Right ventricle myocardium superior (tissue), 1 donor: ENCODE results near the gene TP53RK. TPM values are rescaled to one million over a fixed set of nuclear protein-coding genes. Genes with fewer than 3 reads are reported as not detected.
A peak's percentile ranks its signal among the peaks of the same experiment; 100 is the strongest.
"Not testable (repeated sequence)": the region's sequence is repeated elsewhere in the genome, so short reads cannot be mapped to it uniquely, and the experiment has no call there.

ENCODE experiments used
- ATAC-seq: fragments of 200-7000 bp; cut with Tn5 transposase; one replicate; pipeline ENCODE4 v1.9.1; 2020; ENCODE audit warnings: mild to moderate bottlenecking; ENCODE audit not compliant: poor library complexity
- DNase-seq: peaks from one replicate; pipeline ENCODE4 v3.0.0-alpha.2; 2020
- intact Hi-C: fragments of 100-400 bp; cut with DNase I; formaldehyde crosslinking; loops from one replicate; pipeline ENCODE4 v1.11.2; 2022
- total RNA-seq: library from RNA; stranded (reverse); fragmentation: NEBNext Ultra II Directional; extraction: Animal tissue kit (Norgen Biotek cat#: 25700); gene quantifications from one replicate; pipeline ENCODE4 v1.2.1, GENCODE V29; 2021
- donor health status: DM: no; HTN: yes; CAD: no; lungs with severe emphysema.

The TP53RK gene
- total RNA-seq, 1 donor from 2014 or later: 5.0 TPM

DNA sequence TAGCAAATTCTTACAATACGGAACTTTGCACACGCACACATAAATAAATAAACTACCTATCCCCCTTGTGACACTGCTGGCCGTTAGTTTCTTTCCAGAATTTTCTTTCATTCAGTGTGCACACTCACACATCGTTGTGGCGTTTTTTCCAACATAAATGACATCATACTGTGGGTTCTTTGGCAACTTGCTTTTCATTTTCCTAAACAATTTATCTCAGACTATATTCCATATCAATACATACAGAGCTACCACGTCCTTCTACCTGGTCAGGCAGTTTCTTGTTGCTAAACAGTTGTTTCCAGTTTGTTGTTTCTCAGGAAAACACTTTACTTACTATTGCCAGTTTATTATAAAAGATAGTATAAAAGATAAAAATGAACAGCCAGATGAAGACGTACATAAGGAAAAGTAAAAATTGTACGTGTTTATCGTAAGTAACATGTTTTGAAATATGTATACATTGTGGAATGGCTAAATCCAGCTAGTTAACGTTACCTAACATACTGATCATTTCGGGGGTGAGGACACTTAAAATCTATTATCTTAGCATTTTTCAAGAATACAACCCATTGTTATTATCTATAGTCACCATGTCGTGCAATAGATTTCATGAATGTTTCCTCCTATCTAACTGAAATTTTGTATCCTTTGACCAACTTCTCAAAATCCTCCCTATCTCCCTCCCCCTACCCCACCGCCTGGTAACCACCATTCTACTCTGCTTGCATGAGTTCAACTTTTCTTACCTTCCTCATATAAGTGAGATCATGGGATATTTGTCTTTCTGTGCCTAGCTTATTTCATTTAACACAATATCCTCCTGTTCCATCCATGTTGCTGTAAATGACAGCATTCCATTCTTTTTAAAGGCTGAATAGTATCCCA, 1.2 kb upstream of the TP53RK start:
- ATAC-seq (no peak), DNase-seq (no peak)
- intact Hi-C loops: no loop called here

DNA sequence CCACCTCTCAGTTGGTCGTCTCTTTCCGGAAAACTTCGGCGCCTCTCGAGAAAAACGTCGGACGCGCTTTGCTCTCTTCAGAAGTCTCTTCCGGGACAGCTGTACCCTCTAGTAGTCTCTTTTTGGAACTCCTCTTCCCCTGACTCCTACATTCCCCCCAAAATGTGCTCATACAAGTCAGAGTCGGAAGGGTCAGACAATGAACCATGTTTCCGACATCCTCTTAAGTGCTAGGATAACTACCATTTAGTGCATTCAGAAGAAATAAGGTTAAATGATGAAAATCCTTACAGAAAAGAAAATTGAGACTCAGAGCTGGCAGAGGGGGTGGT, 476 bp upstream of the TP53RK start:
- ATAC-seq: no peak
- intact Hi-C loops: loop anchor here (10.0 kb wide), 1 partner anchor 135 kb away; the partner anchor contains the start of gene OCSTAMP

DNA sequence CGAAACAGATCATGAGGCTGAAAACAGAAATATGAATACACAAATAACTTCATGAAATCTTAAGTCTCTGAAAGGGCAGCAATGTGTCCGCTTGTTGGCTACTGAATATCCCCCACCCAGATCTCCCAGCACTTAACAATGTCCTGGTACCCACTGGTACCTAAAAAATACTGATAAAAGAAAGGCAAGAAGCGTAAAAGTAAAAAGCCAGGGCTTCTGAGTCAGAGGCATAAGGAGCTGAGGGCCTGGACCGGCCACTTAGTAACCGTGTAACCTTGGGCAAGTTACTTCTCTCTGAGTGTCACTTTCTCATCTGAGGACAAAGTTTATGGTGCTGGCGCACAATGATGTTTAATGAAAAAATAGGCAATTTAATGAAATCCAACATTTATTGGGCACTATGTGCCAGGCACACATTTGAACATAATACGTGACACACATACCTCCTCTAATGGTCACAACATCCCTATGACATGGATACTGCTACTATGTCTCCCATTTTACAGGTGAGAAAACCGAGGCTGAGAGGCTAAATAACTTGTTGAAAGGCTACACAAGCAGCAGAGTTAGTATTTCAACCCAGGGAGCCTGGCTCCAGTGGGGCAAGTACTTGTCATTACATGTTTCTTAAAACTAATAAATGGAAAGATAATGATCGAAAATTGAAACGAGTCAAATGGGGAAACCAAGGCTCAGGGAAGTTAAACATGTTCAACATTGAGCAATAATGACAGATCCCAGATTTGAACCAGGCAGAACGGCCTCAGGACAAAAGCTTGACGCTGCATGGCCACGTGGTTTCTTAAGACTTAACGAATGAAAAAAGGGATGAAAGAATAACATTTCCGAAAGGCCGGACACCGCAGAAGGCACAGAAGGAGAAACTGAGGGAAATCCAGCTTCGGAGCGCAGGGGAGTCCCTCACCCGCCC, 828 bp downstream of the TP53RK start:
- intact Hi-C loops: loop anchor here (10.0 kb wide), 1 partner anchor 134 kb away; the partner anchor contains the start of gene OCSTAMP
- DNase-seq (no peak), ATAC-seq (no peak)

More for the DNA sequence above, 476 bp upstream of the TP53RK start:
- no peak for DNase-seq

DNA sequence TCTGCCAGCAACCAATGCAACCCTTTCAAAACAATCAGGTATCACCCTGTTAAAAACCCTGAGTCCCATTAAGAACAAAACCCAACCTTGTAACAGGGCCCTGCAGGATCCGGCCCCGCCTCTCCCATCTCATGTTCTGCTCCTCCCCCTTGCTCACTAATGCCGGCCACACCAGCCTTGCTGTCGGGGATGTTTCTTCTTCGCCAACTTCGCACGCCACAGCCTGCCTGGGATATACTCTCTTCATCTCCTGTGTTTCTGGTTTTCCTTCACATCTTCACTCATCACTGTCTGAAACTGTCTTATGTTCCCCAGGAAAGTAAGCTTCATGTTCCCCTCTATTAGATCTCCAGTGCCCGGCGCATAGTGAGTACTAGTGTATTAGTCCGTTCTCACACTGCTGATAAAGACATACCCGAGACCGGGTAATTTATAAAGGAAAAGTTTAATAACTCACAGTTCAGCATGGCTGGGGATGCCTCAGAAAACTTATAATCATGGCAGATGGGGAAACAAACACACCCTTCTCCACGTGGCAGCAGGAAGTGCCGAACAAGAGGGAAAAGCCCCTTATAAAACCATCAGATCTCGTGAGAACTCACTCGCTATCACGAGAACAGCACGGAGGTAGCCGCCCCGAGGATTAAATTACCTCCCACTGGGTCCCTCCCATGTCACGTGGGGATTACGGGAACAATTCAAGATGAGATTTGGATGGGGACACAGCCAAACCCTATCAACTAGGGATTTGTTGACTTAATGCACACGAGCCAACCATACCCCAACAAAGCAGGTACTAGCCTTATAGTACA, 5.1 kb downstream of the TP53RK start:
- intact Hi-C loops: loop anchor here (10.0 kb wide), 1 partner anchor 129 kb away; the partner anchor contains the start of gene OCSTAMP
- DNase-seq: peak; percentile 70
- peak; percentile 74 for ATAC-seq

DNA sequence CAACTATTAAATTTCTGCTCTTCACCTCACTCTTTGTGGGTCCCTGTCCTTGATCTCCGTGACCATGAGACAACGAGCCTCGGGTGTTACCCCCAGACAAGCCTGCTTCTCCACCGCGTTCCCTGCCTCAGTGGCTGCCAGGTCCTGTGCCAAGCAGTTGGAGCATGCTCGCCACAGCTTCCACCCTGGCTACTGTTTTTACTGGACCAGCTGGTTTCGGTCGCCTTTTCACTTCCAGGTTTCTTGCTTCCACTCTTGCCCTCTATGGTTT, 5.6 kb downstream of the TP53RK start:
- ATAC-seq (peak; percentile 8), DNase-seq (no peak)
- intact Hi-C loops: loop anchor here (10.0 kb wide), 1 partner anchor 129 kb away; the partner anchor contains the start of gene OCSTAMP

DNA sequence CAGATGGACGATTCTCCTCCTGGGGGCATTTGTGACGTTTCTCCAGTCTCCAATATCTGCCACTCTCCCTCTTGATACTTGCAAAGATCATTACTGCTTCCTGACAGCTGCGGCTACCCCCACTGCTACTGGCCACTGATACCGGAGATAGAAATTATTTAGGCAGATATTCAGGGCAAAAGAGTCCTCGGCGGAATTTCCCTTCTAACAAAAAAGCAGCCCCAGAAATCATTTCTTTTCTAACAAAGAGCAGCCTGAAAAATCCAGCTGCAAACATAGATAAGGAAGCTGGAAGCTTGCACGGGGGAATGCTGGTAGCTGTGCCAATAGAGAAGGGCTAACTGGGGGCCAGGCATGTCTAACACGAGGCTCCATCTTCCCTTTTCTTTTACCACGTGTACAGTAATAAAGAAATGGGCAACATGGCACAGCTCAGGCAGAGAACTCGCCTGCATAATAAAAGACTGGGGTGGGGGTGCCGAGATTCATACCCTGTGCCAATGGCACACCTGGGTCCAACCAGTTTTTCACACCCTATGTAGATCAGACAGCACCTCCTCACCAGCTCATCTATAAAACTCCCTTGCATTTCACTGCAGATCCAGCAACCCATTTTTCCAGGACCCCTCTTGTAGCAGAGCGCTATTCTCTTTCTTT, 6.1 kb downstream of the TP53RK start:
- ATAC-seq (no peak), DNase-seq (no peak)
- intact Hi-C loops: loop anchor here (10.0 kb wide), 1 partner anchor 128 kb away; the partner anchor contains the start of gene OCSTAMP

DNA sequence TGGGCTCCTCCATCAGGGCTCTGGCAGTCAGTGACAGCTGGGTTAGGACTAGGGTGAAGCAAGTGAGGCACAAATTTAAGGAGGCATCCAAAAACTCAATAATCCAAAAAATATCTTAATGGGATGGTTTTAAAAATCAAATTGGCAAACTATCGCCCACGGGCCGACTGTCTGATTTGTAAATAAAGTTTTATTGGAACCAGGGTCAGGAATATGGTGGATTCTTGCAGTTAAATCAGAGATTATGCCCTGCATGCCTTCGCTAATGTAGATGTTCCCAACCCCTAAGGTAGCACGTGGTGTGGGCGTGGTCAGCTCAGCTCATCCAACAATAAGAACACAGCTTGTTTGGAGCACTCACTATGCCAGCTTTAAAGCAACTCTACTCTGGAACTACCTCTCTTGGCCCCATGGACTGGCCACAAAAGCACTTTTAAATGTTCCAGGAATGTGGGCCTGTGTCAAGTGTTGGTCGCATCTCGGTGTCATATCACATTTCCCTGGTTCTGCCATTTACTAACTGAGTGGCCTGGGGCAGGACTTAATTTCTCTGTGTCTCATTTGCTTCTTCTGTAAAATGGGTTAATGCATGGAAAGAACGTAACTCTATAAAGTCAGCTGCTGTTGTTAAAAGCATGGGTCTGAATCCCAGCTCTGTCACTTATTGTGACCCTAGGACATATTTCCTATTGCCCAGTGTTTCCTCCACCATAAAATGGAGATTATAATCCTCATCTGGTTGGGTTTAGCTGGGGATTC, 7.0 kb downstream of the TP53RK start:
- intact Hi-C loops: loop anchor here (10.0 kb wide), 1 partner anchor 127 kb away; the partner anchor contains the start of gene OCSTAMP
- DNase-seq (no peak), ATAC-seq (no peak)

DNA sequence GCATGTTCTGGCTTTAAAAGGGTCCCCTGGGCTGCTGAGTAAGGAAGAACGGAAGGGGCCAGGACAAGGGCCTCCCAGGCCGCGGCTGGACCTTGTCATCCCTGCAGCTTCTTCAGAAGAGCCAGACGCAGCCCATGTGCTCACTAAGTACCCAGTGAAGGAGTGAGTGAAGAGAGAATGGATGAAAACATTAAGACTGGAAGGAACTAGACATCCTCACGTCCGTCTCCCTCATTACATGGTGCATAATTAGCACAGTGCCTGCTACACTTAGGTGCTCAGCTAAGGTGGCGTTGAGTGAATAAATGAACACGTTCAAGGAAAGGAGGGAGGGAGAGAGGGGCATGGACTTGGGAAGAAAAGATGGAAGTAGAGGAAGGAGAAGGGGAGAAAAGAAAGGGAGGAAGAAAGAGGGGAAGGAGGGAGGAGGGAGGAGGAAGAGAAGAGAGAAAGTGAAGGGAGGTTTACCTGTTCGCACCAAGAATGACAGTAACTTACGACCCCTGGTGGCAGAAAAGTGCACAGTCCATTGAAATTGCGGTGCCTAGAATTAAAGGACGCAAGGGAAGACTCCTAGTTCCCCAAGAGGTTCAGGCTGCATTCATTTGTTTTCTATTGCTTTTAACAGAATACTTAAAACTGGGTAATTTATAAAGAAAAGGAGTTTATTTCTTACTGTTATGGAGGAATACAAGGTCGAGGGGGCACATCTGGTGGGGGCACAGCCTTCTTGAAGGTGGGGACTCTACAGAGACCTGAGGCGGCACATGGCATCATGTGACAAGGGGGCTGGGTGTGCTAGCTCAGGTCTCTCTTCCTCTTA, 8.0 kb downstream of the TP53RK start:
- DNase-seq: no peak
- ATAC-seq: peak; percentile 55

DNA sequence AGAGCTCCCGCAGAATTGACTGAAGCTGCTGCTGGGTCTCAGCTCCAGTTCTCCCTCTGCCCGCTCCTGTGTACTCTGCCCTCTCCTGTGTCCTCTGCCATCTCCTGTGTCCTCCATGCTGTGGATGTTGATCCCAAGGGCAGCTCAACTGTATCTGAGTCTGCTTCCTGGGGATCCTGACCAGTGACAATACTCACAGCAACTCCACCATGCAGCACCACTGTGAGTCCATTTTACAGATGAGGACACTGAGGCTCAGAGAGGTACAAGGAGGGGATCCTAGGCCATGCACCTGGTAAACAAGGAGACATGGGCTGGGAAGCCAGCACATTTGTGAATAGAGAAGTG, 8.6 kb downstream of the TP53RK start:
- intact Hi-C loops: loop anchor here (10.0 kb wide), 1 partner anchor 126 kb away; the partner anchor contains the start of gene OCSTAMP
- no peak for ATAC-seq
- DNase-seq: no peak

More for the DNA sequence above, 8.0 kb downstream of the TP53RK start:
- intact Hi-C loops: loop anchor here (10.0 kb wide), 1 partner anchor 126 kb away; the partner anchor contains the start of gene OCSTAMP

DNA sequence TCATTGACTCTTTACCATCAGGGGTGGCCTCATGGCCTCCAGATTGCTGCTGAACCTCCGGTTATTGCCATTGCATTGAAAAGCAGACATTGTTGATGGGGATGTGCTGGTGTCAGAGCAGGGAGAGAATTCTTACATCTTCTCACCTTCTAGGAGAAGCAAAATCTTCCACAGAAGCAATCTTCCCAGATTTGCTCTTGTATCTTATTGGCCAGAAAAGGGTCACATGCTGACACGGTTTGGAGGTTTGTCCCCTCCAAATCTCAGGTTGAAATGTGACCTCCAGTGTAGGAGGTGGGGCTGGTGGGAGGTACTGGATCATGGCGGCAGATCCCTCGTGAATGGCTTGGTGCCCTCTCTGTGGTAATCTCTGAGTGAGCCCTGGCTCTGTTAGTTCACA, 10.7 kb downstream of the TP53RK start:
- no peak for DNase-seq
- ATAC-seq: no peak
- intact Hi-C loops: no loop called here

DNA sequence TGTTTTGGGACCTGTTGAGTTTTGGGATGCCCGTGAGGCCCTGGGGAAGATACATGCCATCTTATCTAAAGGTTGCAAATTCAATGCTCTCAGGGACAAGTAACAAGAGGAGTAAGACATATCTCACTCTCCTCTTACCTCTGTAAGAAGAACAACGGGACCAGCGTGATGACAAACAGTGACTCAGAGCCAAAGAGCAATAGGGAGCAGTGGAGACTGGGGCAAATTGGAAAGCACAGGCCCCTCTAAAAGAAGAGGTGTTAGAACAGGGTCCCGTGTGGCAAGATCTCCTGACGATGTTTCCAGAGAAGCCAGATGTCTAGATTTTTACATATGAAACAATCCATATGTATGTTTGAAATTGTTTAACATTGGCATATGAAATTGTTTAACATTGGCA, 11.6 kb downstream of the TP53RK start:
- DNase-seq: no peak
- intact Hi-C loops: no loop called here
- ATAC-seq: no peak

DNA sequence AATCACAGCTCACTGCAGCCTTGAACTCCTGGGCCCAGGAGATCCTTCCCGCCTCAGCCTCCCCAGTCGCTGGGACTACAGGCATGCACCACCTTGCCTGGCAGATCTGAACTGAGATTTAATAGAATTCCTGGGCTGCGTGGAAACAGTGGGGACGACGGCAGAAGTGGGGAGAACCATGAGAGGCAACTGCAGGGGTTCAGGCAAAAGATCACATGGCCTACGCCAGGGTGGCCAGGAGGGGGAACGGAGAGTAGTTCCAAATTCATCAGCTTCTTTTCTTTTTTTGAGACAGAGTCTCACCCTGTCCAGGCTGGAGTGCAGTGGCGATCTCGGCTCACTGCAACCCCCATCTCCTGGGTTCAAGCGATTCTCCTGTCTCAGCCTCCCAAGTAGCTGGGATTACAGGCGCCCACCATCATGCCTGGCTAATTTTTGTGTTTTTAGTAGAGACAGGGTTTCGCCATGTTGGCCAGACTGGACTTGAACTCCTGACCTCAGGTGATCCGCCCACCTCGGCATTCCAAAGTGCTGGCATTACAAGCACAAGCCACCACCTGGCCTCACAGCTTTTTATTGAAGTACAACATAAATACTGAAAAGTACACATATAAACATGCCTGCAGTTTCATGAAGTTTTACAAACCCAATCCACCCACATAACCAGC, 12.5 kb downstream of the TP53RK start:
- ATAC-seq, DNase-seq, intact Hi-C loops: not testable (repeated sequence)

DNA sequence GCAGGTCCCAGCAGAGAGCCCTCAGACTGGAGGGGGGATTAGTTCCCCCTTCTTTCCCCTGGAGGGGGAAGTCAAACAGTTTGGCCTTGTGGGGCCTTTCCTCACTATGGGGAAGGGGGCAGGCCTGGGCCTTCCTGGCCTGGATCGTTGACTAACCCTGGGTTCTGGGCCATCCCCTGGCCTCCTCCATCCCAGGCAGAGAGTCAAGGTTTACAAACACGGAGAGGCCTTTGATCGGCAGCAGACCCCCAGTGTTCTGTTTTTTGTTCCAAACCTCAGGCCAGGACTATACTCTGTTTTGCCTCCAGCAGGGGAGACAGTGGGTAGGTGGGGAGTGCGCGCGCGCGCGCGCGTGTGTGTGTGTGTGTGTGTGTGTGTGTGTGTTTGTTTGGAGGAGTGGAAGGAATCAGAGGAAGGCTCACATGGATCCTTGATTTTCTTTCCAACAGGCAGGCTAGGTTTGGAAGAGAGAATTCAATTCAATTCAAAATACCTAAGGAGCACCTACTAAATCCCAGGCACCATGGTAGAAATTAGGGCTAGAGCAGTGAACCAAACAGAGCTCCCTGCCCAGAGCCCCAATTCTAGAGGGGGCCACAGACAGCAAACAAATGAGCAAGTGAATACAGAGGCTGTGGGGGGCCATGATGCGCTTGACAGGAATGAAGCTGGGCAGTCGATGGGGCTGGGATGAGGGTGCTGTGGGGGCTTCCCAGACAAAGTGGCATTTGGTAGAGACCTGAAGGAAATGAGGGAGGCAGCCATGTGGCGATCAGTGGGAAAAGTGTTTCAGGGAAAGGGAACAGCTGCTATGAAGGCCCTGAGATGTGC, 14.8 kb downstream of the TP53RK start:
- ATAC-seq (no peak), DNase-seq (no peak)
- intact Hi-C loops: no loop called here

DNA sequence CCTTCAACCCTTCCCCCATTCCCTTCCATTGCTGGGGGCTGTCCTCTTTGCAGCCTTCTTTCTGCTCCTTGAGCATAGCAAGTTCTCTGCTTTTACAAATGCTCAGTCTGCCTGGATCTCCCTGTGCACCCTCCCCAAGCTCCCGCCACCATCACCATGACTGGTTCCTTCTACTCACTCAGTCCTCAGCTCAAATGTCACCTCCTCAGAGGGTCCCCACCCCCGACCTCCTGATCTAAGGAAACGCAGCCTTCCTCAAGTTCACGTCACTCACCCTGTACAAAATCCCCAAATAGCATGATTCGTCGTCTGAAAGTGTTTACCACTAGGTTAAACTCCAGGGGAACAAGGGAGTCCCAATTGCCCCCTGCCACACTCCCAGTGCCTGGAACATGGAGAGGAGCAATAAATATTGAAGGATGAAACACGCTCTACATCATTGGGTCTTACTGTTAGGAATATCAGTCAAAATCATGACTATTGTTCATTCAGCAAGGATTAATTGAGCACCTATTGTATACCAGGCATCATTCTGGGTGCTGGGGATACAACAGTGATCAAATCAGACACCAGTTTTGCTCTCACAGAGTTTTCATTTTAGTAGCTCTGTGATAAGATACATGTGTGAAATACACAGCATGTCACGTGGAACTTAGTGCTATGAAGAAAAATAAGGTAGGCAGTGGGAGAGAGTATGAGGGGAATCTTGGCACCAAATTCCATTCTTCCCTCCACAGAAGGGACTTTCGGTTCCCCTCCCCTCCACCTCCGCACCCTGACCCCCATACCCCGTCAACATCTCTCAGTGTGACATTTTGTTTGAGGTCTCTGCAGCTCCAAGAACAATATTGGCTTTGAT, 15.6 kb downstream of the TP53RK start:
- no peak for ATAC-seq
- intact Hi-C loops: no loop called here
- DNase-seq: no peak
